K562 (cell line): ENCODE results near the gene IPO7. TPM values are rescaled to one million over a fixed set of nuclear protein-coding genes. Genes with fewer than 3 reads are reported as not detected.

ENCODE experiments used
- ATF7 ChIP-seq: fragments of 450-650 bp; IDR thresholded peaks from 2 replicates; pipeline ENCODE4 v1.7.1; 2014; ENCODE audit warnings: mild to moderate bottlenecking, moderate library complexity
- CBX5 ChIP-seq: IDR thresholded peaks from 2 replicates; pipeline ENCODE4 v1.6.1; 2014; ENCODE audit warnings: low read depth, borderline replicate concordance
- CEBPG ChIP-seq, 3 experiments: fragments of 200-800 bp in 1 of 3; sonication (Bioruptor generic) in 1 of 3; sonication (generic) in 1 of 3; formaldehyde crosslinking in 1 of 3; IDR thresholded peaks in 2 of 3; conservative IDR thresholded peaks in 1 of 3; 2 replicates each; pipeline versions ENCODE4 v1.6.1 to v1.8.0; 2016 to 2022; ENCODE audit warnings: missing compliant biosample characterization in 2 of 3, missing genetic modification characterization in 2 of 3, mild to moderate bottlenecking in 1 of 3, missing genetic modification reagents in 1 of 3
- CXXC5 ChIP-seq: fragments of 250-450 bp; sonication (Bioruptor Pico); IDR thresholded peaks from 2 replicates; pipeline ENCODE4 v1.8.0; 2022; ENCODE audit warnings: inconsistent platforms, mild to moderate bottlenecking, moderate library complexity
- EP400 ChIP-seq: fragments of 450-650 bp; IDR thresholded peaks from 2 replicates; pipeline ENCODE4 v1.6.1; 2017; ENCODE audit warnings: antibody characterized with exemption, mild to moderate bottlenecking, moderate library complexity
- HDAC3 ChIP-seq: fragments of 450-650 bp; IDR thresholded peaks from 2 replicates; pipeline ENCODE4 v1.6.1; 2018; ENCODE audit warnings: borderline replicate concordance, mild to moderate bottlenecking, moderate library complexity; ENCODE audit not compliant: partially characterized antibody
- HLTF ChIP-seq: fragments of 450-650 bp; IDR thresholded peaks from 2 replicates; pipeline ENCODE4 v1.6.1; 2016
- KAT7 ChIP-seq: sonication (generic); formaldehyde crosslinking; IDR thresholded peaks from 2 replicates; pipeline ENCODE4 v1.8.0; 2022; ENCODE audit warnings: missing genetic modification reagents, mild to moderate bottlenecking, borderline replicate concordance
- LARP7 ChIP-seq: fragments of 450-650 bp; IDR thresholded peaks from 2 replicates; pipeline ENCODE4 v1.6.1; 2016
- MYC ChIP-seq, 2 experiments: fragments of 250-450 bp in 1 of 2; sonication (Bioruptor Pico) in 1 of 2; IDR thresholded peaks; 2 replicates each; pipeline versions ENCODE4 v1.5.1 to v1.6.1; 2012 to 2021; ENCODE audit warnings: low read depth in 2 of 2, borderline replicate concordance in 1 of 2, improper control_type of control experiment in 1 of 2, low read length in 1 of 2, mild to moderate bottlenecking in 1 of 2, moderate library complexity in 1 of 2
- SMAD2 ChIP-seq: fragments of 150-350 bp; IDR thresholded peaks from 2 replicates; pipeline ENCODE4 v1.6.1; 2014; ENCODE audit warnings: low read depth, mild to moderate bottlenecking, low read length
- SMAD4 ChIP-seq: fragments of 250-450 bp; sonication (Bioruptor Pico); conservative IDR thresholded peaks from 2 replicates; pipeline ENCODE4 v1.8.0; 2021; ENCODE audit warnings: inconsistent platforms, mild to moderate bottlenecking, moderate library complexity
- SNRNP70 ChIP-seq: fragments of 200-400 bp; formaldehyde crosslinking; optimal IDR thresholded peaks from 2 replicates; pipeline ENCODE3; 2017; ENCODE audit warnings: low read depth, low read length
- TEAD4 ChIP-seq, 2 experiments: sonication (generic) in 1 of 2; formaldehyde crosslinking in 1 of 2; IDR thresholded peaks; 2 replicates each; pipeline versions ENCODE4 v1.6.1 to v1.8.0; 2012 to 2022; ENCODE audit warnings: borderline replicate concordance in 1 of 2, inconsistent platforms in 1 of 2, low read length in 1 of 2, mild to moderate bottlenecking in 1 of 2, missing genetic modification reagents in 1 of 2
- ZBTB34 ChIP-seq: fragments of 250-450 bp; sonication (Bioruptor Pico); IDR thresholded peaks from 2 replicates; pipeline ENCODE4 v1.8.0; 2021; ENCODE audit warnings: mild to moderate bottlenecking, moderate library complexity
- ZC3H11A ChIP-seq: IDR thresholded peaks from 2 replicates; pipeline ENCODE4 v1.6.1; 2012; ENCODE audit warnings: low read depth, low read length, improper control_type of control experiment
- ZNF175 ChIP-seq: fragments of 200-800 bp; sonication (Bioruptor generic); IDR thresholded peaks from 2 replicates; pipeline ENCODE4 v1.6.1; 2016; ENCODE audit warnings: low read depth, mild to moderate bottlenecking, missing genetic modification characterization, missing compliant biosample characterization
- ZNF184 ChIP-seq: sonication (generic); formaldehyde crosslinking; IDR thresholded peaks from 2 replicates; pipeline ENCODE4 v1.5.0; 2020; ENCODE audit warnings: missing genetic modification reagents
- ZNF584 ChIP-seq: fragments of 200-800 bp; sonication (Bioruptor generic); IDR thresholded peaks from 2 replicates; pipeline ENCODE4 v1.6.1; 2016; ENCODE audit warnings: low read depth, mild to moderate bottlenecking, missing genetic modification characterization, missing compliant biosample characterization
- polyA plus RNA-seq, 8 experiments: library from polyadenylated mRNA; depleted of rRNA in 4 of 8; stranded (reverse) in 5 of 8; unstranded in 3 of 8; fragments of >200 nt; fragmentation: Nextera tagmentation in 2 of 8; fragmentation: Illumina TruSeq in 1 of 8; extraction: Ambion mirVana in 2 of 8; extraction: Trizol in 1 of 8; gene quantifications; 2 replicates each; pipeline versions ENCODE4 v1.2.1 to v1.2.3, GENCODE V29; 2011 to 2014; ENCODE audit warnings: inconsistent platforms in 1 of 8, missing spikeins in 1 of 8
- total RNA-seq, 7 experiments: library from RNA; depleted of rRNA in 6 of 7; stranded (reverse); fragments of >200 nt in 6 of 7; fragmentation: Illumina TruSeq in 2 of 7; extraction: Trizol in 2 of 7; gene quantifications; 2 replicates each; pipeline versions ENCODE4 v1.2.1 to v1.2.3, GENCODE V29; 2011 to 2021; ENCODE audit warnings: low replicate concordance in 1 of 7
- TF ChIP-seq, protein P1 (sequence below): fragments of 250-450 bp; sonication (Bioruptor Pico); IDR thresholded peaks from 2 replicates; pipeline ENCODE4 v1.8.0; 2021; ENCODE audit warnings: moderate library complexity, mild to moderate bottlenecking, inconsistent platforms
- TF ChIP-seq, protein P2 (sequence below), 2 experiments: fragments of 200-800 bp in 1 of 2; sonication (Bioruptor generic) in 1 of 2; sonication (generic) in 1 of 2; formaldehyde crosslinking in 1 of 2; IDR thresholded peaks in 1 of 2; conservative IDR thresholded peaks in 1 of 2; 2 replicates each; pipeline versions ENCODE4 v1.5.0 to v1.6.1; 2016 to 2020; ENCODE audit warnings: missing compliant biosample characterization in 1 of 2, missing genetic modification characterization in 1 of 2, missing genetic modification reagents in 1 of 2

The IPO7 gene
- total and polyA plus RNA-seq, 9 of the 15 experiments (the other 6 are each of a cell fraction or from before 2014, with no cell fraction given), result 23.6 to 138 (median 110) TPM

GRCh38 chr11:9461063-9461759 is 76.8 kb downstream of the IPO7 start (continued):
- TF ChIP-seq HDAC3 (no peak), CXXC5 (CRISPR knock-in tag) (peak; percentile 61), SMAD2 (no peak), LARP7 (no peak), SMAD4 (CRISPR knock-in tag) (peak; percentile 35; the same call in 1 of the 2 replicates), EP400 (no peak), TEAD4 (IDR thresholded peaks at IDR 0.05; ENCODE audit: low read length) (no peak), TEAD4 (CRISPR knock-in tag; IDR thresholded peaks at IDR 0.05; ENCODE audit: borderline replicate concordance) (0 out of 2 replicates have a peak, but pooled peaks have one; percentile 25), ZNF184 (CRISPR knock-in tag) (no peak), KAT7 (CRISPR knock-in tag) (0 out of 2 replicates have a peak, but pooled peaks have one; percentile 51), SNRNP70 (no peak), CEBPG (CRISPR knock-in tag; IDR thresholded peaks at IDR 0.05) (0 out of 2 replicates have a peak, but pooled peaks have one; percentile 15), CEBPG (tag; conservative IDR thresholded peaks at IDR 0.05 in 1 of 2, IDR thresholded peaks at IDR 0.05 in 1 of 2) (peak in 1 of 2 experiments; percentile 4; a peak in 1 of 4 replicates), MYC (IDR thresholded peaks at IDR 0.05; ENCODE audit: low read depth, low read length) (no peak; the same call in 1 of the 2 replicates), MYC (CRISPR knock-in tag; IDR thresholded peaks at IDR 0.05; ENCODE audit: borderline replicate concordance, low read depth) (no peak), ZNF584 (CRISPR knock-in tag) (peak; percentile 56; the same call in 1 of the 2 replicates), HLTF (no peak), ZNF175 (CRISPR knock-in tag) (0 out of 2 replicates have a peak, but pooled peaks have one; percentile 39), ZC3H11A (no peak), ZBTB34 (no peak), CBX5 (0 out of 2 replicates have a peak, but pooled peaks have one; percentile 42), ATF7 (no peak)
- TF ChIP-seq, protein P1, sequence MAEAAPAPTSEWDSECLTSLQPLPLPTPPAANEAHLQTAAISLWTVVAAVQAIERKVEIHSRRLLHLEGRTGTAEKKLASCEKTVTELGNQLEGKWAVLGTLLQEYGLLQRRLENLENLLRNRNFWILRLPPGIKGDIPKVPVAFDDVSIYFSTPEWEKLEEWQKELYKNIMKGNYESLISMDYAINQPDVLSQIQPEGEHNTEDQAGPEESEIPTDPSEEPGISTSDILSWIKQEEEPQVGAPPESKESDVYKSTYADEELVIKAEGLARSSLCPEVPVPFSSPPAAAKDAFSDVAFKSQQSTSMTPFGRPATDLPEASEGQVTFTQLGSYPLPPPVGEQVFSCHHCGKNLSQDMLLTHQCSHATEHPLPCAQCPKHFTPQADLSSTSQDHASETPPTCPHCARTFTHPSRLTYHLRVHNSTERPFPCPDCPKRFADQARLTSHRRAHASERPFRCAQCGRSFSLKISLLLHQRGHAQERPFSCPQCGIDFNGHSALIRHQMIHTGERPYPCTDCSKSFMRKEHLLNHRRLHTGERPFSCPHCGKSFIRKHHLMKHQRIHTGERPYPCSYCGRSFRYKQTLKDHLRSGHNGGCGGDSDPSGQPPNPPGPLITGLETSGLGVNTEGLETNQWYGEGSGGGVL, result no peak
- TF ChIP-seq, protein P2, sequence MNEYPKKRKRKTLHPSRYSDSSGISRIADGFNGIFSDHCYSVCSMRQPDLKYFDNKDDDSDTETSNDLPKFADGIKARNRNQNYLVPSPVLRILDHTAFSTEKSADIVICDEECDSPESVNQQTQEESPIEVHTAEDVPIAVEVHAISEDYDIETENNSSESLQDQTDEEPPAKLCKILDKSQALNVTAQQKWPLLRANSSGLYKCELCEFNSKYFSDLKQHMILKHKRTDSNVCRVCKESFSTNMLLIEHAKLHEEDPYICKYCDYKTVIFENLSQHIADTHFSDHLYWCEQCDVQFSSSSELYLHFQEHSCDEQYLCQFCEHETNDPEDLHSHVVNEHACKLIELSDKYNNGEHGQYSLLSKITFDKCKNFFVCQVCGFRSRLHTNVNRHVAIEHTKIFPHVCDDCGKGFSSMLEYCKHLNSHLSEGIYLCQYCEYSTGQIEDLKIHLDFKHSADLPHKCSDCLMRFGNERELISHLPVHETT (CRISPR knock-in tag; conservative IDR thresholded peaks at IDR 0.05 in 1 of 2, IDR thresholded peaks at IDR 0.05 in 1 of 2), result peak in 1 of 2 experiments; percentile 72; a peak in 1 of 4 replicates
